Kidney tubule cell (primary cell): Measurements from ENCODE around the gene ZIC2.
"Not testable (repeated sequence)": the region's sequence is repeated elsewhere in the genome, so short reads cannot be mapped to it uniquely, and the experiment has no call there.

ENCODE experiments used
- DNase-seq: peaks from one replicate; pipeline ENCODE4 v3.0.0-alpha.2; 2018; ENCODE audit warnings: low spot score

ZIC2 gene

DNA sequence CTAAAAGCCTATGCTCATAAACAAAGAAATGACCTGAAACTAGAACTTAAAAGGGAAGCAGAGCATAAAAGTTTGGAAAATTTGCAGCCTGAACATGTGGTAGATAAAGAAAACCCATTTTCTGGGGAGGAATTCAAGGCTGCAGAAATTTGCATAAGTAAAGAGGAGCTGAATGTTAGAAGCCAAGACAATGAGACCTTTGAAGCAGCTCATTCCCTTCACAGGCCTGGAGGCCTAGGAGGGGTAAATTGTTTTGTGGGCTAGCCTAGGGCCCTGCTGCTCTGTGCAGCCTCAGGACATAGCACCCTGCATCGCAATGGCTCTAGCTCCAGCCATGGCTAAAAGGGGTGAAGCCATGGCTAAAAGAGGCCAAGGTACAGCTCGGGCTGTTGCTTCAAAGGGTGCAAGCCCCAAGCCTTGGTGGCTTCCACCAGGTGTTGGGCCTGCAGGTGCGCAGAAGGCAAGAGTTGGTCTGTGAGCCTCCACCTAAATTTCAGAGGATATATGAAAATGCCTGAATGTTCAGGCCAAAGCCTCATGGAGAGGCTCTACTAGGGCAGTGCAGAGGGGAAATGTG is 38.3 kb downstream of the ZIC2 start:
- no peak for DNase-seq

GRCh38 chr13:100022798-100023197 is 41.2 kb downstream of the ZIC2 start:
- no peak for DNase-seq

DNA sequence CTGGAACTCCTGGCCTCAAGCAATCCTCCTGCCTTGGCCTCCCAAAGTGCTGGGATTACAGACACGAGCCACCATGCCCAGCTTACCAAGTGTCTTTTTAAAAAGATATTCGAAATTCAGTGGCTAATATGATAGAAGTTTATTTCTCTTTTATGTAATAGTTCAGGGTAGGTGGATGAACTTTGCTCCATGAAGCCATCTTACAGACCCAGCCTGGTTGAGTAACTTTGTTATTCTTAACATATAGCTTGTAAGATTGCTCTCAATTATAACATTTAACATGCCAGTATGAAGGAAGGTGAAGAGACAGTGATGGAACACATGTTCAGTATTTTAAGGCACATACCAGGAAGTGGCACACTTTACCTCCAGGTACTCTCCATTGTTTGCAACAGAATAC is 42.4 kb downstream of the ZIC2 start:
- DNase-seq = no peak

DNA sequence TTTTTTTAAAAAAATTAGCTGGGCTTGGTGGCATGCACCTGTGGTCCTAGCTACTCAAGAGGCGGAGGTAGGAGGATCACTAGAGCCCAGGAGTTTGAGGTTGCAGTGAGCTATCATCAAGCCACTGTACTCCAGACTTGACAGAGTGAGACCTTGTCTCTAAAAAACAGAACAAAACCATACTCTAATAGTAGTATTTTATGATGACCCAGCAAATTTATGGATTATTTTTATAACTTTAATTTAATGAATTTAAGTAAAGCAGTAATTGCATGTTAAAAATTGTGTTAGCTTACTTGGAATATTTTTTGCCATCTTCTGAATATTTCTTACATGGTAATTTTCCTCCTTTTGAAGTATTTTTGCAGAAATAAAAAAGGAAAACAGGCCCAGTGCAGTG is 48.3 kb downstream of the ZIC2 start:
- DNase-seq = no peak

- not testable (repeated sequence) for DNase-seq
These were observed 51.1 kb downstream of the ZIC2 start for GRCh38 chr13:100032642-100033041.

GRCh38 chr13:100035936-100036335 is 54.4 kb downstream of the ZIC2 start:
- no peak for DNase-seq
